ENCODE measurements around the gene ULBP3.
"Not testable (repeated sequence)": the region's sequence is repeated elsewhere in the genome, so short reads cannot be mapped to it uniquely, and the experiment has no call there.

ULBP3 gene

GRCh38 chr6:150065083-150065482, 3.8 kb downstream of the ULBP3 start:
- 0 out of 2 replicates have a peak, but pooled peaks cover 3% of the 10 kb centered on the region for H3K27me3 ChIP-seq (ENCODE audit: low read depth, low read length)
- no peak overlapping the region for H3K27ac ChIP-seq (ENCODE audit: low read length)
- H3K36me3 ChIP-seq (replicated peaks; ENCODE audit: low read depth, low read length) = no peaks in the 10 kb centered on the region
- no peaks in the 10 kb centered on the region for H4K20me1 ChIP-seq (ENCODE audit: insufficient read depth, low read length)
- H3K9ac ChIP-seq (ENCODE audit: low read length) = no peak overlapping the region
- H3K4me2 ChIP-seq (ENCODE audit: low read length) = no peak overlapping the region
- no peaks in the 10 kb centered on the region for H3K9me3 ChIP-seq (ENCODE audit: insufficient read depth, low read length)
- H3K4me3 ChIP-seq (ENCODE audit: low read length) = no peak overlapping the region
- no peaks in the 10 kb centered on the region for H3K79me2 ChIP-seq (ENCODE audit: low read length)
- TF ChIP-seq EZH2phosphoT487 (IDR thresholded peaks at IDR 0.05; ENCODE audit: low read depth) (no peak), CTCF (IDR thresholded peaks at IDR 0.05; ENCODE audit: low read depth, low read length) (no peak)
- peaks cover 14% of the 10 kb centered on the region for H3K4me1 ChIP-seq (ENCODE audit: low read length)
- H2AFZ ChIP-seq (ENCODE audit: low read depth, low read length) = no peak overlapping the region

- TF ChIP-seq CTCF (IDR thresholded peaks at IDR 0.05; ENCODE audit: low read depth, low read length) (no peak), EZH2phosphoT487 (IDR thresholded peaks at IDR 0.05; ENCODE audit: low read depth) (no peak)
- no peaks in the 10 kb centered on the region for H4K20me1 ChIP-seq (ENCODE audit: insufficient read depth, low read length)
- 0 out of 2 replicates have a peak, but pooled peaks cover 3% of the 10 kb centered on the region for H3K27me3 ChIP-seq (ENCODE audit: low read depth, low read length)
- H3K9me3 ChIP-seq (ENCODE audit: insufficient read depth, low read length) = no peaks in the 10 kb centered on the region
- H3K4me3 ChIP-seq (ENCODE audit: low read length) = no peak overlapping the region
- H2AFZ ChIP-seq (ENCODE audit: low read depth, low read length) = no peak overlapping the region
- no peaks in the 10 kb centered on the region for H3K36me3 ChIP-seq (replicated peaks; ENCODE audit: low read depth, low read length)
- no peak overlapping the region for H3K9ac ChIP-seq (ENCODE audit: low read length)
- H3K4me2 ChIP-seq (ENCODE audit: low read length) = no peak overlapping the region
- H3K79me2 ChIP-seq (ENCODE audit: low read length) = no peaks in the 10 kb centered on the region
- peaks cover 16% of the 10 kb centered on the region for H3K4me1 ChIP-seq (ENCODE audit: low read length)
- H3K27ac ChIP-seq (ENCODE audit: low read length) = no peak overlapping the region
Observed at GRCh38 chr6:150063640-150064039, 5.3 kb downstream of the ULBP3 start.

GRCh38 chr6:150059973-150060372, 8.9 kb downstream of the ULBP3 start:
- Histone ChIP-seq H3K4me2 (ENCODE audit: low read length) (peak overlapping the region; percentile 43), H3K4me1 (ENCODE audit: low read length) (peaks cover 12% of the 10 kb centered on the region)
- not testable (repeated sequence) for H3K27ac ChIP-seq (ENCODE audit: low read length); H3K4me3 ChIP-seq (ENCODE audit: low read length); H3K9ac ChIP-seq (ENCODE audit: low read length); H3K27me3 ChIP-seq (ENCODE audit: low read depth, low read length); H3K79me2 ChIP-seq (ENCODE audit: low read length); H3K9me3 ChIP-seq (ENCODE audit: insufficient read depth, low read length); H3K36me3 ChIP-seq (replicated peaks; ENCODE audit: low read depth, low read length); H2AFZ ChIP-seq (ENCODE audit: low read depth, low read length); H4K20me1 ChIP-seq (ENCODE audit: insufficient read depth, low read length)

- H3K36me3 ChIP-seq (replicated peaks; ENCODE audit: low read depth, low read length) = no peaks in the 10 kb centered on the region
- H3K9me3 ChIP-seq (ENCODE audit: insufficient read depth, low read length) = no peaks in the 10 kb centered on the region
- peaks cover 12% of the 10 kb centered on the region for H3K27me3 ChIP-seq (ENCODE audit: low read depth, low read length)
- TF ChIP-seq CTCF (IDR thresholded peaks at IDR 0.05; ENCODE audit: low read depth, low read length) = no peak
- no peak for TF ChIP-seq EZH2phosphoT487 (IDR thresholded peaks at IDR 0.05; ENCODE audit: low read depth)
- H3K4me3 ChIP-seq (ENCODE audit: low read length) = no peak overlapping the region
- no peak overlapping the region for H3K9ac ChIP-seq (ENCODE audit: low read length)
- H2AFZ ChIP-seq (ENCODE audit: low read depth, low read length) = no peak overlapping the region
- no peak overlapping the region for H3K4me2 ChIP-seq (ENCODE audit: low read length)
- H3K4me1 ChIP-seq (ENCODE audit: low read length) = peaks cover 12% of the 10 kb centered on the region
- no peak overlapping the region for H3K27ac ChIP-seq (ENCODE audit: low read length)
- H3K79me2 ChIP-seq (ENCODE audit: low read length) = no peaks in the 10 kb centered on the region
- no peaks in the 10 kb centered on the region for H4K20me1 ChIP-seq (ENCODE audit: insufficient read depth, low read length)
Observed at GRCh38 chr6:150058986-150059385, 9.9 kb downstream of the ULBP3 start.
